H1 (cell line): ENCODE measurements around the gene CCDC182.

Experiments used
- CEBPB ChIP-seq: IDR thresholded peaks from 2 replicates; pipeline ENCODE4 v1.6.1; 2012; ENCODE audit warnings: low read depth, low read length
- CTCF ChIP-seq, 3 experiments: IDR thresholded peaks; 1 replicate in 2 of 3; 2 replicates in 1 of 3; pipeline versions ENCODE4 v1.5.1 to v1.6.1; 2011; ENCODE audit warnings: low read length in 3 of 3, mild to moderate bottlenecking in 3 of 3, inconsistent platforms in 2 of 3, low read depth in 1 of 3, moderate library complexity in 1 of 3; ENCODE audit not compliant: insufficient read depth in 1 of 3; ENCODE audit errors: control extremely low read depth in 1 of 3
- MAX ChIP-seq: IDR thresholded peaks from 2 replicates; pipeline ENCODE4 v1.6.1; 2012; ENCODE audit warnings: inconsistent platforms
- POLR2A ChIP-seq, 2 experiments: IDR thresholded peaks; 1 replicate in 1 of 2; 2 replicates in 1 of 2; pipeline ENCODE4 v1.6.1; 2011; ENCODE audit warnings: low read depth in 2 of 2, low read length in 2 of 2, mild to moderate bottlenecking in 2 of 2; ENCODE audit errors: control extremely low read depth in 1 of 2
- POLR2AphosphoS5 ChIP-seq: IDR thresholded peaks from 2 replicates; pipeline ENCODE4 v1.6.1; 2011; ENCODE audit warnings: low read depth, low read length
- RFX5 ChIP-seq: IDR thresholded peaks from 2 replicates; pipeline ENCODE4 v1.6.1; 2011; ENCODE audit warnings: low read depth, low read length, improper control_type of control experiment, borderline replicate concordance
- RXRA ChIP-seq: IDR thresholded peaks from 2 replicates; pipeline ENCODE4 v1.6.1; 2011; ENCODE audit warnings: low read depth, mild to moderate bottlenecking, low read length, moderate library complexity; ENCODE audit not compliant: insufficient read depth
- SIRT6 ChIP-seq: IDR thresholded peaks from one replicate; pipeline ENCODE4 v1.7.1; 2012; ENCODE audit warnings: low read length, inconsistent platforms
- SP1 ChIP-seq: IDR thresholded peaks from 2 replicates; pipeline ENCODE4 v1.6.1; 2011; ENCODE audit warnings: low read depth, low read length
- SRF ChIP-seq: IDR thresholded peaks from 2 replicates; pipeline ENCODE4 v1.6.1; 2011; ENCODE audit warnings: mild to moderate bottlenecking, low read depth, low read length, moderate library complexity
- TBP ChIP-seq: IDR thresholded peaks from 2 replicates; pipeline ENCODE4 v1.6.1; 2011; ENCODE audit warnings: low read depth, low read length, improper control_type of control experiment
- ZNF274 ChIP-seq: IDR thresholded peaks from 2 replicates; pipeline ENCODE4 v1.7.0; 2012; ENCODE audit warnings: low read length, borderline replicate concordance; ENCODE audit errors: extremely low read depth

- TF ChIP-seq ZNF274 (no peak), POLR2A (IDR thresholded peaks at IDR 0.05; ENCODE audit: control extremely low read depth in 1 of 2, low read depth in 2 of 2, low read length in 2 of 2) (no peak), CEBPB (no peak), TBP (no peak), RXRA (no peak), POLR2AphosphoS5 (no peak), CTCF (IDR thresholded peaks at IDR 0.05; ENCODE audit: control extremely low read depth in 1 of 3, insufficient read depth in 1 of 3, low read depth in 1 of 3, low read length in 3 of 3) (no peak), RFX5 (no peak), SRF (no peak), SP1 (no peak), MAX (no peak), SIRT6 (no peak)
These were observed 21.6 kb downstream of the CCDC182 start for GRCh38 chr17:57723427-57724025.
